ENCODE results near the gene MOB1B.
"Not testable (repeated sequence)": the region's sequence is repeated elsewhere in the genome, so short reads cannot be mapped to it uniquely, and the experiment has no call there.

DNA sequence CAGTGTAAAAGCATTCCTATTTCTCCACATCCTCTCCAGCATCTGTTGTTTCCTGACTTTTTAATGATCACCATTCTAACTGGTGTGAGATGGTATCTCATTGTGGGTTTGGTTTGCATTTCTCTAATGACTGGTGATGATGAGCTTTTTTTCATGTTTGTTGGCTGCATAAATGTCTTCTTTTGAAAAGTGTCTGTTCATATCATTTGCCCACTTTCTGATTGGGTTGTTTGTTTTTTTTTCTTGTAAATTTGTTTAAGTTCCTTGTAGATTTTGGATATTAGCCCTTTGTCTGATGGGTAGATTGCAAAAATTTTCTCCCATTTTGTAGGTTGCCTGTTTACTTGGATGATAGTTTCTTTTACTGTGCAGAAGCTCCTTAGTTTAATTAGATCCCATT, 97.5 kb downstream of the MOB1B start:
- TF ChIP-seq, protein P1, sequence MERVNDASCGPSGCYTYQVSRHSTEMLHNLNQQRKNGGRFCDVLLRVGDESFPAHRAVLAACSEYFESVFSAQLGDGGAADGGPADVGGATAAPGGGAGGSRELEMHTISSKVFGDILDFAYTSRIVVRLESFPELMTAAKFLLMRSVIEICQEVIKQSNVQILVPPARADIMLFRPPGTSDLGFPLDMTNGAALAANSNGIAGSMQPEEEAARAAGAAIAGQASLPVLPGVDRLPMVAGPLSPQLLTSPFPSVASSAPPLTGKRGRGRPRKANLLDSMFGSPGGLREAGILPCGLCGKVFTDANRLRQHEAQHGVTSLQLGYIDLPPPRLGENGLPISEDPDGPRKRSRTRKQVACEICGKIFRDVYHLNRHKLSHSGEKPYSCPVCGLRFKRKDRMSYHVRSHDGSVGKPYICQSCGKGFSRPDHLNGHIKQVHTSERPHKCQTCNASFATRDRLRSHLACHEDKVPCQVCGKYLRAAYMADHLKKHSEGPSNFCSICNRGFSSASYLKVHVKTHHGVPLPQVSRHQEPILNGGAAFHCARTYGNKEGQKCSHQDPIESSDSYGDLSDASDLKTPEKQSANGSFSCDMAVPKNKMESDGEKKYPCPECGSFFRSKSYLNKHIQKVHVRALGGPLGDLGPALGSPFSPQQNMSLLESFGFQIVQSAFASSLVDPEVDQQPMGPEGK (CRISPR knock-in tag; IDR thresholded peaks at IDR 0.05; ENCODE audit: borderline replicate concordance), result not testable (repeated sequence)
- not testable (repeated sequence) for TF ChIP-seq TOX (CRISPR knock-in tag; IDR thresholded peaks at IDR 0.05; ENCODE audit: borderline replicate concordance); ZFP30 (CRISPR knock-in tag; IDR thresholded peaks at IDR 0.05); PPARA (CRISPR knock-in tag; IDR thresholded peaks at IDR 0.05; ENCODE audit: borderline replicate concordance); ZNF565 (CRISPR knock-in tag; conservative IDR thresholded peaks at IDR 0.05; ENCODE audit: low read depth); CSDC2 (CRISPR knock-in tag; IDR thresholded peaks at IDR 0.05); BACH2 (CRISPR knock-in tag; IDR thresholded peaks at IDR 0.05; ENCODE audit: borderline replicate concordance)
- TF ChIP-seq, protein P2, sequence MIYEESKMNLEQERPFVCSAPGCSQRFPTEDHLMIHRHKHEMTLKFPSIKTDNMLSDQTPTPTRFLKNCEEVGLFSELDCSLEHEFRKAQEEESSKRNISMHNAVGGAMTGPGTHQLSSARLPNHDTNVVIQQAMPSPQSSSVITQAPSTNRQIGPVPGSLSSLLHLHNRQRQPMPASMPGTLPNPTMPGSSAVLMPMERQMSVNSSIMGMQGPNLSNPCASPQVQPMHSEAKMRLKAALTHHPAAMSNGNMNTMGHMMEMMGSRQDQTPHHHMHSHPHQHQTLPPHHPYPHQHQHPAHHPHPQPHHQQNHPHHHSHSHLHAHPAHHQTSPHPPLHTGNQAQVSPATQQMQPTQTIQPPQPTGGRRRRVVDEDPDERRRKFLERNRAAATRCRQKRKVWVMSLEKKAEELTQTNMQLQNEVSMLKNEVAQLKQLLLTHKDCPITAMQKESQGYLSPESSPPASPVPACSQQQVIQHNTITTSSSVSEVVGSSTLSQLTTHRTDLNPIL (CRISPR knock-in tag; IDR thresholded peaks at IDR 0.05; ENCODE audit: low read depth), result not testable (repeated sequence)
- TF ChIP-seq, protein P3, sequence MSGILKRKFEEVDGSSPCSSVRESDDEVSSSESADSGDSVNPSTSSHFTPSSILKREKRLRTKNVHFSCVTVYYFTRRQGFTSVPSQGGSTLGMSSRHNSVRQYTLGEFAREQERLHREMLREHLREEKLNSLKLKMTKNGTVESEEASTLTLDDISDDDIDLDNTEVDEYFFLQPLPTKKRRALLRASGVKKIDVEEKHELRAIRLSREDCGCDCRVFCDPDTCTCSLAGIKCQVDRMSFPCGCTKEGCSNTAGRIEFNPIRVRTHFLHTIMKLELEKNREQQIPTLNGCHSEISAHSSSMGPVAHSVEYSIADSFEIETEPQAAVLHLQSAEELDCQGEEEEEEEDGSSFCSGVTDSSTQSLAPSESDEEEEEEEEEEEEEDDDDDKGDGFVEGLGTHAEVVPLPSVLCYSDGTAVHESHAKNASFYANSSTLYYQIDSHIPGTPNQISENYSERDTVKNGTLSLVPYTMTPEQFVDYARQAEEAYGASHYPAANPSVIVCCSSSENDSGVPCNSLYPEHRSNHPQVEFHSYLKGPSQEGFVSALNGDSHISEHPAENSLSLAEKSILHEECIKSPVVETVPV (CRISPR knock-in tag; IDR thresholded peaks at IDR 0.05), result not testable (repeated sequence)
- TF ChIP-seq, protein P4, sequence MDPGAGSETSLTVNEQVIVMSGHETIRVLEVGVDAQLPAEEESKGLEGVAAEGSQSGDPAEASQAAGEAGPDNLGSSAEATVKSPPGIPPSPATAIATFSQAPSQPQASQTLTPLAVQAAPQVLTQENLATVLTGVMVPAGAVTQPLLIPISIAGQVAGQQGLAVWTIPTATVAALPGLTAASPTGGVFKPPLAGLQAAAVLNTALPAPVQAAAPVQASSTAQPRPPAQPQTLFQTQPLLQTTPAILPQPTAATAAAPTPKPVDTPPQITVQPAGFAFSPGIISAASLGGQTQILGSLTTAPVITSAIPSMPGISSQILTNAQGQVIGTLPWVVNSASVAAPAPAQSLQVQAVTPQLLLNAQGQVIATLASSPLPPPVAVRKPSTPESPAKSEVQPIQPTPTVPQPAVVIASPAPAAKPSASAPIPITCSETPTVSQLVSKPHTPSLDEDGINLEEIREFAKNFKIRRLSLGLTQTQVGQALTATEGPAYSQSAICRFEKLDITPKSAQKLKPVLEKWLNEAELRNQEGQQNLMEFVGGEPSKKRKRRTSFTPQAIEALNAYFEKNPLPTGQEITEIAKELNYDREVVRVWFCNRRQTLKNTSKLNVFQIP (CRISPR knock-in tag; IDR thresholded peaks at IDR 0.05; ENCODE audit: borderline replicate concordance, low read depth), result not testable (repeated sequence)

Measured in SK-N-SH treated with all-trans-retinoic acid at 6 μM for 48 hours (cell line).